HepG2 (cell line): ENCODE data around the gene PTPRM. TPM values are rescaled to one million over a fixed set of nuclear protein-coding genes. Genes with fewer than 3 reads are reported as not detected.

Source experiments
- ATAC-seq: fragments of 200-7000 bp; cut with Tn5 transposase; 3 replicates; pipeline ENCODE4 v1.9.1; 2020; ENCODE audit warnings: mild to moderate bottlenecking, moderate library complexity
- BruUV-seq: library from RNA; stranded (reverse); fragments of 400-500 nt; replicated peaks from 2 replicates; lab custom pipeline; 2021; lab: Mats Ljungman, UMichigan
- CTCF ChIA-PET: fragments of 300-600 bp; formaldehyde crosslinking; extraction: SDS; loops from one replicate; lab custom pipeline; 2021; ENCODE audit warnings: low total read pairs, inconsistent platforms, low intra/inter-chr PET ratio; lab: Yijun Ruan, JAX
- POLR2A ChIA-PET: fragments of 350-600 bp; sonication (Branson Sonifier 250); formaldehyde crosslinking; loops from one replicate; lab custom pipeline; 2020; ENCODE audit warnings: antibody characterized with exemption, inconsistent platforms; lab: Yijun Ruan, JAX
- DNase-seq: peaks from one replicate; pipeline ENCODE4 v3.0.0-alpha.2; 2015; ENCODE audit warnings: low spot score
- FAIRE-seq: peaks from 3 replicates; lab custom pipeline; 2011; peaks lifted over from hg19 to GRCh38; lab: Jason Lieb, UNC
- H2AFZ ChIP-seq: one replicate; pipeline ENCODE4 v1.6.1; 2011; ENCODE audit warnings: low read length, inconsistent platforms
- H3K27ac ChIP-seq: fragments of 300-600 bp; 3 replicates; pipeline ENCODE4 v1.8.0; 2011; ENCODE audit warnings: mixed run types, mild to moderate bottlenecking, mixed read lengths, low read length, inconsistent platforms; ENCODE audit not compliant: insufficient read depth; ENCODE audit errors: extremely low read length
- H3K27me3 ChIP-seq, 2 experiments: fragments of 200-600 bp in 1 of 2; 2 replicates in 1 of 2; 3 replicates in 1 of 2; pipeline versions ENCODE4 v1.6.0 to v1.8.0; 2011; ENCODE audit warnings: low read length in 2 of 2, mild to moderate bottlenecking in 2 of 2, moderate library complexity in 2 of 2, inconsistent platforms in 1 of 2; ENCODE audit not compliant: insufficient read depth in 2 of 2, control insufficient read depth in 1 of 2
- H3K36me3 ChIP-seq, 2 experiments: fragments of 200-600 bp in 1 of 2; replicated peaks in 1 of 2; 2 replicates in 1 of 2; 3 replicates in 1 of 2; pipeline versions ENCODE4 v1.5.1 to v1.8.0; 2011; ENCODE audit warnings: low read length in 2 of 2, inconsistent platforms in 1 of 2; ENCODE audit not compliant: insufficient read depth in 2 of 2, control insufficient read depth in 1 of 2
- H3K4me1 ChIP-seq: 2 replicates; pipeline ENCODE4 v1.5.1; 2012; ENCODE audit warnings: low read length, inconsistent platforms; ENCODE audit not compliant: insufficient read depth
- H3K4me2 ChIP-seq: 2 replicates; pipeline ENCODE4 v1.6.0; 2011; ENCODE audit warnings: low read depth, low read length, inconsistent platforms
- H3K4me3 ChIP-seq, 3 experiments: fragments of 200-600 bp in 1 of 3; sonication (generic), shearing (Covaris generic) in 1 of 3; replicated peaks in 1 of 3; 2 replicates each; pipeline ENCODE4 v1.5.1; 2011 to 2016; ENCODE audit warnings: low read length in 3 of 3, inconsistent platforms in 2 of 3, low read depth in 2 of 3, mild to moderate bottlenecking in 2 of 3, control low read depth in 1 of 3, mixed read lengths in 1 of 3; ENCODE audit not compliant: insufficient read depth in 1 of 3
- H3K79me2 ChIP-seq: one replicate; pipeline ENCODE4 v1.6.1; 2011; ENCODE audit warnings: low read length, inconsistent platforms; ENCODE audit not compliant: insufficient read depth
- H3K9ac ChIP-seq: 2 replicates; pipeline ENCODE4 v1.6.0; 2011; ENCODE audit warnings: mild to moderate bottlenecking, low read depth, low read length, inconsistent platforms; ENCODE audit not compliant: insufficient read depth
- H3K9me3 ChIP-seq: 2 replicates; pipeline ENCODE4 v1.5.1; 2012; ENCODE audit warnings: mild to moderate bottlenecking, low read length
- H4K20me1 ChIP-seq: 2 replicates; pipeline ENCODE4 v1.6.0; 2011; ENCODE audit warnings: inconsistent platforms, mild to moderate bottlenecking, low read length, moderate library complexity; ENCODE audit not compliant: insufficient read depth
- AFF4 ChIP-seq: sonication (generic); formaldehyde crosslinking; IDR thresholded peaks from 2 replicates; pipeline ENCODE4 v1.4.0; 2020; ENCODE audit warnings: missing genetic modification reagents
- AKAP8 ChIP-seq: sonication (generic); formaldehyde crosslinking; IDR thresholded peaks from 2 replicates; pipeline ENCODE4 v1.5.1; 2020; ENCODE audit warnings: mild to moderate bottlenecking, missing genetic modification reagents
- KLF12 ChIP-seq: sonication (generic); formaldehyde crosslinking; IDR thresholded peaks from 2 replicates; pipeline ENCODE4 v1.4.0; 2020; ENCODE audit warnings: missing genetic modification reagents, borderline replicate concordance
- MED1 ChIP-seq: sonication (generic); formaldehyde crosslinking; IDR thresholded peaks from 2 replicates; pipeline ENCODE4 v1.4.0; 2020; ENCODE audit warnings: missing genetic modification reagents
- NFRKB ChIP-seq: fragments of 450-650 bp; IDR thresholded peaks from 2 replicates; pipeline ENCODE4 v1.6.1; 2017
- NR0B2 ChIP-seq: sonication (generic); formaldehyde crosslinking; IDR thresholded peaks from 2 replicates; pipeline ENCODE4 v1.4.0; 2020; ENCODE audit warnings: mild to moderate bottlenecking, missing genetic modification reagents
- RFX5 ChIP-seq: IDR thresholded peaks from 2 replicates; pipeline ENCODE4 v1.6.1; 2011; ENCODE audit warnings: low read depth, low read length, improper control_type of control experiment
- TOE1 ChIP-seq: sonication (generic); formaldehyde crosslinking; IDR thresholded peaks from 2 replicates; pipeline ENCODE4 v1.4.0; 2020; ENCODE audit warnings: mild to moderate bottlenecking, missing genetic modification reagents
- ZBTB38 ChIP-seq: sonication (generic); formaldehyde crosslinking; IDR thresholded peaks from 2 replicates; pipeline ENCODE4 v1.5.1; 2020; ENCODE audit warnings: mild to moderate bottlenecking, missing genetic modification reagents
- ZNF781 ChIP-seq: sonication (generic); formaldehyde crosslinking; IDR thresholded peaks from 2 replicates; pipeline ENCODE4 v1.5.1; 2020; ENCODE audit warnings: borderline replicate concordance, mild to moderate bottlenecking, missing genetic modification reagents; ENCODE audit errors: not compliant biosample characterization
- ZZZ3 ChIP-seq: sonication (generic); formaldehyde crosslinking; IDR thresholded peaks from 2 replicates; pipeline ENCODE4 v1.4.0; 2020; ENCODE audit warnings: missing genetic modification reagents, mild to moderate bottlenecking, borderline replicate concordance
- WGBS: methylation state at CpG from one replicate; pipeline ENCODE4 v1.1.6; 2017; ENCODE audit warnings: low lambda C conversion rate; 5-methylcytosine and 5-hydroxymethylcytosine counted together
- in situ Hi-C: cut with HindIII; loops from 2 replicates; pipeline ENCODE4 v1.10.0; 2017; ENCODE audit warnings: low pct_unique_long_range_greater_than_20kb; ENCODE audit not compliant: extremely low pct_ligation_motif_present
- intact Hi-C: fragments of 100-400 bp; cut with micrococcal nuclease; formaldehyde crosslinking; loops from one replicate; pipeline ENCODE4 v1.10.0; 2022; ENCODE audit not compliant: unreplicated experiment
- polyA plus RNA-seq, 8 experiments: library from polyadenylated mRNA; depleted of rRNA in 3 of 8; stranded (reverse) in 7 of 8; unstranded in 1 of 8; fragments of >200 nt; fragmentation: Illumina TruSeq in 4 of 8; extraction: Trizol in 4 of 8; gene quantifications; 2 replicates each; pipeline versions ENCODE4 v1.2.1 to v1.2.3, GENCODE V29; 2011 to 2016; ENCODE audit warnings: low read depth in 4 of 8, missing spikeins in 1 of 8, mixed read lengths in 1 of 8; ENCODE audit not compliant: insufficient read depth in 1 of 8
- total RNA-seq, 5 experiments: library from RNA; depleted of rRNA; stranded (reverse); fragments of >200 nt; fragmentation: Illumina TruSeq; extraction: Trizol; gene quantifications; 2 replicates each; pipeline ENCODE4 v1.2.3, GENCODE V29; 2016; ENCODE audit warnings: low read depth in 1 of 5
- TF ChIP-seq, protein P1 (sequence below): sonication (generic); formaldehyde crosslinking; IDR thresholded peaks from 2 replicates; pipeline ENCODE4 v1.4.0; 2020; ENCODE audit warnings: missing genetic modification reagents, borderline replicate concordance

Gene PTPRM
- total and polyA plus RNA-seq, 2 of the 13 experiments (the other 11 are each of a cell fraction or from before 2014, with no cell fraction given) = 12.6 to 108 TPM

DNA sequence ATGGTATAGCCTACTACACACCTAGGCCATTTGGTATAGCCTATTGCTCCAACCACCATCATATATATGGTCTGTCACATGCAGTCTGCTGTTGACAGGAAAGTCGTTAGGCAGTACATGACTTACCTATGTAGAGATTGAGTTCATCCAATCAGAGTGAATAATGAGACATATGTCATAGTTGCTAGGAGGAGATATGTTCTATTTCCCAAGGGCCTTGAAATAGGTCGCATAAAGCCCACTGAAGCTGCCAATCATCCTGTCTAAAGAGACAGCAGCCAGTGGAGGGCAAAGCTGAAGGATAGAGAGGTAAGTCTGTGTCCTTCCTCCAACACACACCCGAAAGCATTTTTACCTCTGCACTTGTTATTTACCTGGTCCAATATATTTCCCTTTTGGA lies 263.4 kb downstream of the PTPRM start (continued):
- no peak for TF ChIP-seq ZBTB38 (CRISPR knock-in tag)
- peak; percentile 98 for TF ChIP-seq RFX5

DNA sequence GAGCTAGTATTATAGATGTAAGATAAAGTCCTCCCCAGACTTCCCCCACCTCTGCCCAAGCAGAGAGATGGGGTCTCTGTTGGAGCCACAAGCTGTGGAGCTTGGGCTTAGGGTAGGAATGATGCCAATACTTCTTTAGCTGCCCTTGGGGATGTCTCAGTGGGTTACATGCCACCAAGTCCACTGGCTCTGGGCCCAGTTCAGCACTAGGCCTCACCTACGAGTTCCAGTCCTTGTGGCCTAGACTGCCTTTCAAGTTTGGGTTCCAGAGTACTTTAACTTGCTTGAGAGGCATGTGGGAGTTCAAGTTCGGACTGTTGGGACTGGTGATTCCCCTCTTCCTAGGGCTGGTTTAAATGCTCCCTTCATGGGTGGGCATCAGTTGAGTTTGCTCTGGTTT lies 272.4 kb downstream of the PTPRM start:
- POLR2A ChIA-PET = no interaction called here
- no peak overlapping the region for H3K4me3 ChIP-seq
- no peaks in the 10 kb centered on the region for H4K20me1 ChIP-seq
- no peak overlapping the region for H3K9ac ChIP-seq
- no CpG with 5 or more reads among the region's 2 CpGs for WGBS
- H3K27ac ChIP-seq = no peak overlapping the region
- no peak overlapping the region for H3K4me2 ChIP-seq
- H3K27me3 ChIP-seq = no peaks in the 10 kb centered on the region
- no peak for ATAC-seq
- no peaks in the 10 kb centered on the region for H3K79me2 ChIP-seq
- BruUV-seq = no TSS peak
- no peak for DNase-seq
- intact Hi-C loops = loop anchor here (10.0 kb wide), 1 partner anchor 55 kb away; no protein-coding TSS in a partner anchor
- CTCF ChIA-PET = no interaction called here
- H3K36me3 ChIP-seq = peaks cover 1 to 3% of the 10 kb centered on the region in 2 experiments; a peak in 2 of 5 replicates
- H2AFZ ChIP-seq = no peak overlapping the region
- no peaks in the 10 kb centered on the region for H3K4me1 ChIP-seq
- peaks cover 9% of the 10 kb centered on the region for H3K9me3 ChIP-seq
- in situ Hi-C loops = no loop called here
- TF ChIP-seq MED1 (no peak), ZZZ3 (no peak), ZNF781 (CRISPR knock-in tag) (no peak), KLF12 (CRISPR knock-in tag) (no peak), AFF4 (no peak), AKAP8 (CRISPR knock-in tag) (no peak), NFRKB (no peak), NR0B2 (CRISPR knock-in tag) (no peak), TOE1 (no peak)
- TF ChIP-seq, protein P1, sequence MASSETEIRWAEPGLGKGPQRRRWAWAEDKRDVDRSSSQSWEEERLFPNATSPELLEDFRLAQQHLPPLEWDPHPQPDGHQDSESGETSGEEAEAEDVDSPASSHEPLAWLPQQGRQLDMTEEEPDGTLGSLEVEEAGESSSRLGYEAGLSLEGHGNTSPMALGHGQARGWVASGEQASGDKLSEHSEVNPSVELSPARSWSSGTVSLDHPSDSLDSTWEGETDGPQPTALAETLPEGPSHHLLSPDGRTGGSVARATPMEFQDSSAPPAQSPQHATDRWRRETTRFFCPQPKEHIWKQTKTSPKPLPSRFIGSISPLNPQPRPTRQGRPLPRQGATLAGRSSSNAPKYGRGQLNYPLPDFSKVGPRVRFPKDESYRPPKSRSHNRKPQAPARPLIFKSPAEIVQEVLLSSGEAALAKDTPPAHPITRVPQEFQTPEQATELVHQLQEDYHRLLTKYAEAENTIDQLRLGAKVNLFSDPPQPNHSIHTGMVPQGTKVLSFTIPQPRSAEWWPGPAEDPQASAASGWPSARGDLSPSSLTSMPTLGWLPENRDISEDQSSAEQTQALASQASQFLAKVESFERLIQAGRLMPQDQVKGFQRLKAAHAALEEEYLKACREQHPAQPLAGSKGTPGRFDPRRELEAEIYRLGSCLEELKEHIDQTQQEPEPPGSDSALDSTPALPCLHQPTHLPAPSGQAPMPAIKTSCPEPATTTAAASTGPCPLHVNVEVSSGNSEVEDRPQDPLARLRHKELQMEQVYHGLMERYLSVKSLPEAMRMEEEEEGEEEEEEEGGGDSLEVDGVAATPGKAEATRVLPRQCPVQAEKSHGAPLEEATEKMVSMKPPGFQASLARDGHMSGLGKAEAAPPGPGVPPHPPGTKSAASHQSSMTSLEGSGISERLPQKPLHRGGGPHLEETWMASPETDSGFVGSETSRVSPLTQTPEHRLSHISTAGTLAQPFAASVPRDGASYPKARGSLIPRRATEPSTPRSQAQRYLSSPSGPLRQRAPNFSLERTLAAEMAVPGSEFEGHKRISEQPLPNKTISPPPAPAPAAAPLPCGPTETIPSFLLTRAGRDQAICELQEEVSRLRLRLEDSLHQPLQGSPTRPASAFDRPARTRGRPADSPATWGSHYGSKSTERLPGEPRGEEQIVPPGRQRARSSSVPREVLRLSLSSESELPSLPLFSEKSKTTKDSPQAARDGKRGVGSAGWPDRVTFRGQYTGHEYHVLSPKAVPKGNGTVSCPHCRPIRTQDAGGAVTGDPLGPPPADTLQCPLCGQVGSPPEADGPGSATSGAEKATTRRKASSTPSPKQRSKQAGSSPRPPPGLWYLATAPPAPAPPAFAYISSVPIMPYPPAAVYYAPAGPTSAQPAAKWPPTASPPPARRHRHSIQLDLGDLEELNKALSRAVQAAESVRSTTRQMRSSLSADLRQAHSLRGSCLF (CRISPR knock-in tag) = no peak
- FAIRE-seq = no peak
